Measurements from ENCODE around the gene TMEM120B. TPM values are rescaled to one million over a fixed set of nuclear protein-coding genes. Genes with fewer than 3 reads are reported as not detected.
A peak's percentile ranks its signal among the peaks of the same experiment; 100 is the strongest.
"Not testable (repeated sequence)": the region's sequence is repeated elsewhere in the genome, so short reads cannot be mapped to it uniquely, and the experiment has no call there.

The TMEM120B gene
- total and polyA plus RNA-seq, 5 experiments from 2014 or later = 2.1 to 14.4 (median 2.5) TPM

DNA sequence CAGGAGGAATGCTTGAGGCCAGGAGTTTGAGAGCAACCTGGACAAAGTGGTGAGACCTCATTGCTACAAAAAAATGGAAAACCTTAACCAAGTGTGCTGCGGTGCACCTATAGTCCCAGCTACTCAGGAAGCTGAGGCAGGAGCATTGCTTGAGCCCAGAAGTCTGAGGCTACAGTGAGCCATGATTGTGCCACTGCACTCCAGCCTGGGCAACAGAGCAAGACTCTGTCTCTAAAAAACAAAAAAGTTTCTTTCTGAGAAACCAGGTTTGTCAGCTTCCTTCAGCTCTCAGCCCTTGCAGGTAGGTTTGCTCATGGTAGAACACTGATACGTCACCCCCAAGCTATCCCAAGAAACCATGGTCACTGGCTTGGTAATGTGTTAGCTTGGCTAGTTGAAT, 23.1 kb upstream of the TMEM120B start:
- no peak for ATAC-seq
- DNase-seq = no peak
- Mint-ChIP-seq H3K4me3 (peak overlapping the region in 1 of 10 donors; percentile 7), H3K27me3 (no peaks in the 10 kb centered on the region), H3K4me1 (peaks cover 4 to 13% (median 11%) of the 10 kb centered on the region in 4 donors), H3K27ac (peak overlapping the region in 3 of 10 donors; percentile 45 to 68 (median 48)), H3K9me3 (no peaks in the 10 kb centered on the region), H3K36me3 (no peaks in the 10 kb centered on the region)
- POLR2A ChIA-PET = interaction anchor here (1.3 kb wide), 1 partner anchor 105 kb away, joined by 3 read pairs; no protein-coding TSS in a partner anchor

DNA sequence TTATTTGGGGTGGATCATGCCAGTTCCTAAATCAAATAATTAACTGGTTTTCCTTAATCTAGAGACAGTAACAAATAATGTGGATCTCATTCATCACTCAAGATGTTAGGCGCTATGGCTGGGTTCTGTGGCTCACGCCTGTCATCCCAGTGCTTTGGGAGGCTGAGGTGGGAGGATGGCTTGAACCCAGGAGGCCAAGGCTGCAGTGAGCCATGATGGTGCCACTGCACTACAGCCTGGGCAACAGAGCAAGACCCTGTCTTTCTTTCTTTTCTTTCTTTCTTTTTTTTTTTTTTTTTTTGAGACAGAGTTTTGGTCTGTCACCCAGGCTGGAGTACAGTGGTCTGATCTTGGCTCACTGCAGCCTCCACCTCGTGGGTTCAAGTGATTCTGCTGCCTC, 19.8 kb upstream of the TMEM120B start:
- not testable (repeated sequence) for H3K36me3 Mint-ChIP-seq, H3K27me3 Mint-ChIP-seq, H3K27ac Mint-ChIP-seq, DNase-seq, H3K9me3 Mint-ChIP-seq, H3K4me3 Mint-ChIP-seq, H3K4me1 Mint-ChIP-seq, ATAC-seq
- POLR2A ChIA-PET = interaction anchor here (0.6 to 2.1 kb wide), 3 partner anchors 19 to 200 kb away, joined by 5 to 13 read pairs (median 5); partner anchors contain the start of gene RHOF

DNA sequence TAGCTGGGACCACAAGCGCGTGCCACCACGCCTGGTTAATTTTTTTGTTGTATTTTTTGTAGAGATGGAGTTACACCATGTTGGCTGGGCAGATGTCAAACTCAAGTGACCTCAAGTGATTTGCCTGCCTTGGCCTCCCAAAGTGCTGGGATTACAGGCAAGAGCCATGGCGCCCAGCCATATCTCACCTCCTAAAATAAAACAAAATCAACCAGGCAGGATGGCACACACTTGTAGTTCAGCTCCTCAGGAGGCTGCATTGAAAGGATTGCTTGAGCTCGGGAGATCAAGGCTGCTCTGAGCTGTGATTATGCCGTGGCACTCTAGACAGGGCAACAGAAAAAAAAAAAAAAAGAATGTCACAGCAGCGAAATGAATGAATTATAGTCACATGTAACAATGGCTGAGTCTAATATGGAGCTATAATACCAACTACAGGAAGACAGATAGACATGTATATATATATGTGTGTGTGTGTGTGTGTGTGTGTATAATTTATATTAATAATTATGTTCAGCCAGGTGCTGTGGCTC, 19.3 kb upstream of the TMEM120B start:
- ATAC-seq (no peak), DNase-seq (no peak)
- Mint-ChIP-seq H3K9me3 (no peaks in the 10 kb centered on the region), H3K36me3 (no peaks in the 10 kb centered on the region), H3K27me3 (no peaks in the 10 kb centered on the region), H3K4me3 (no peak overlapping the region), H3K4me1 (no peaks in the 10 kb centered on the region), H3K27ac (peak overlapping the region in 2 of 10 donors; percentile 35 to 57)
- POLR2A ChIA-PET = interaction anchor here (0.6 to 2.1 kb wide), 4 partner anchors 18 to 199 kb away, joined by 3 to 13 read pairs (median 5); partner anchors contain the start of gene RHOF

DNA sequence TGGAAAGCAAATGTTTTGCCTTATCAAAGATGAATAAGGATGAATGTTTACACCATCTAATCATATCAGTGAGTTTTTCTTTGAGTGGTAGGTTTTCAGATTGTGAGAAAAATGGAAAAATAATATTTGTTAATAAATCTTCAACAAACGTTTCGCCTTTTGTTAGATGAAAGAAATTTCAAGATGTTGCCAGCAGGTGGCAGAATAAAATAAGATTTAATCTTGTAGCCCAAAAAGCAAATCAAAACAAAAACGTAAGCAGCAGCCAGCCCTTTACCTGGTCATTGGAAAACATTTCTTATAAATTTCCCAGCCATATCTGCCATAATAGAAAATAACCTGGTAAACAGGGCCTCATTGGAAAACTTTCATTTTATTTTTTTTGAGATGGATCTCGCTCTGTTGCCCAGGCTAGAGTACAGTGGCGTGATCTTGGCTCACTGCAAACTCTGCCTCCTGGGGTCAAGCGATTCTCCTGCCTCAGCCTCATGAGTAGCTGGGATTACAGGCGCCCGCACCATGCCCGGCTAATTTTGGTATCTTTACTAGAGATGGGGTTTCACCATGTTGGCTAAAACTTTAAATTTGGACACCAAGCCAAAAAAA, 15.4 kb upstream of the TMEM120B start:
- POLR2A ChIA-PET = interaction anchor here (1.2 to 2.9 kb wide), 2 partner anchors 75 to 97 kb away, joined by 4 to 12 read pairs; partner anchors contain the start of gene RHOF

DNA sequence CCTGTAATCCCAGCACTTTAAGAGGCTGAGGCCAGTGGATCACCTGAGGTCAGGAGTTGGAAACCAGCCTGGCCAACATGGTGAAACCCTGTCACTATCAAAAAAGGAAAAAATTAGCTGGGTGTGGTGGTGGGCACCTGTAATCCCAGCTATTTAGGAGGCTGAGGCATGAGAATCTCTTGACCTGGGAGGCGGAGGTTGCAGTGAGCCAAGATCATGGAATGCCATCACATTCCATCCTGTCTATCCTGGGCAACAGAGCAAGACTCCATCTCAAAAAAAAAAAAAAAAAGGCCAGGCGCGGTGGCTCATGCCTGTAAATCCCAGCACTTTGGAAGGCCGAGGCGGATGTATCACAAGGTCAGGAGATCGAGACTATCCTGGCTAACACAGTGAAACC, 14.7 kb upstream of the TMEM120B start:
- not testable (repeated sequence) for H3K4me3 Mint-ChIP-seq, H3K4me1 Mint-ChIP-seq, ATAC-seq, H3K27me3 Mint-ChIP-seq, DNase-seq, H3K9me3 Mint-ChIP-seq, H3K36me3 Mint-ChIP-seq
- peak overlapping the region in 1 of 10 donors; percentile 25 for H3K27ac Mint-ChIP-seq
- POLR2A ChIA-PET = interaction anchor here (0.6 to 2.9 kb wide), 5 partner anchors 72 to 325 kb away, joined by 3 to 12 read pairs (median 4); partner anchors contain the start of gene RHOF

More for the DNA sequence above, 15.4 kb upstream of the TMEM120B start:
- Mint-ChIP-seq H3K36me3 (no peaks in the 10 kb centered on the region), H3K27me3 (peaks cover 0 to 2% (median 0%) of the 10 kb centered on the region in 5 donors), H3K9me3 (no peaks in the 10 kb centered on the region), H3K27ac (peak overlapping the region in 2 of 10 donors; percentile 25 to 29), H3K4me3 (no peak overlapping the region), H3K4me1 (no peaks in the 10 kb centered on the region)
- ATAC-seq (peak in 1 of 2 donors; percentile 53), DNase-seq (peak in 6 of 10 donors; percentile 23 to 73 (median 58))

DNA sequence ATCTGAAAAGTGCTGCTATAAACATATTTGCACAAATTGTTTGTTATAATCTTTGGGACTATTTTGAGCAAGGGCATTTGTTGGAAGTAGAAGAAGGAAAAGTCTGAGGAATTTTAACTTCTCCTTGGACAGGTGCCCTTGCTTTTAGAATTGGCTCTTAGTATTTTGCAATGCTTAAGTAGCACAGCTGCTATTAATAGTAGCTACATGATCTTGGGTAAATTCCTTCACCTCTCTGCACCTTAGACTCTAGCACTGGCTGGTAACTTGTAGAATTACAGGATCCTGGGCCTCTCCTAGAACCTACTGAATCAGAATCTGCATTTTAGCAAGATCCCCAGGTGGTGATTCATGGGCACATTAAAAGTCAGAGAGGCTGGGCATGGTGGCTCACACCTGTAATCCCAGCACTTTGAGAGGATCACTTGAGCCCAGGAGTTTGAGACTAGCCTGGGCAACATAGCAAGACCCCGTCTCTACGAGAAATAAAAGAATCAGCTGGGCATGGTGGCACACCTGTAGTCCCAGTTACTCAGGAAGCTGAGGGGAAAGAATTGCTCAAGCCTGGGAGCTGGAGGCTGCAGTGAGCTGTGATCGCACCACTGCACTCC, 10.8 kb upstream of the TMEM120B start:
- Mint-ChIP-seq H3K9me3 (no peaks in the 10 kb centered on the region), H3K4me3 (no peak overlapping the region), H3K27me3 (peaks cover 0 to 2% (median 0%) of the 10 kb centered on the region in 5 donors), H3K36me3 (peaks cover 0 to 2% (median 0%) of the 10 kb centered on the region in 3 donors), H3K27ac (no peak overlapping the region), H3K4me1 (no peaks in the 10 kb centered on the region)
- DNase-seq (no peak), ATAC-seq (no peak)
- POLR2A ChIA-PET = interaction anchor here (2.1 kb wide), 1 partner anchor 92 kb away, joined by 7 read pairs; no protein-coding TSS in a partner anchor

DNA sequence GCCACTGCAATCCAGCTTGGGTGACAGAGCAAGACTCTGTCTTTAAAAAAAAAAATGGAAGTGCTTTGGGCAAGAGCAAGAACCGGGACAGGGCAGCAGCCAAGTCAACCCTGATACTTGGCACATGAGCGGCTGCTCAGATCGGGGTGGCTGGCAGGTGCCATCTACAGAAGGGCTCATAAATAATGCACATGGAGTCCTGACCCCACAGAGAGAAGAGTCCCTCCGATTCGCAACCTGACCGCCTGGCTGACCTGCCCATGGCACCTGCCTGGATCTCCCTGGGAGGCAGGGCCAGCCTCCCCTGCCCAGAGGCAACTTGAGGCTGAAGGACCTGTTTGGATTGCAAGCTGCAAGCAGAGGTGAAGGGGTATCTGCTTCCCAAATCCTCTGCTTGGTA, 9.6 kb upstream of the TMEM120B start:
- Mint-ChIP-seq H3K4me3 (no peak overlapping the region), H3K9me3 (no peaks in the 10 kb centered on the region)

DNA sequence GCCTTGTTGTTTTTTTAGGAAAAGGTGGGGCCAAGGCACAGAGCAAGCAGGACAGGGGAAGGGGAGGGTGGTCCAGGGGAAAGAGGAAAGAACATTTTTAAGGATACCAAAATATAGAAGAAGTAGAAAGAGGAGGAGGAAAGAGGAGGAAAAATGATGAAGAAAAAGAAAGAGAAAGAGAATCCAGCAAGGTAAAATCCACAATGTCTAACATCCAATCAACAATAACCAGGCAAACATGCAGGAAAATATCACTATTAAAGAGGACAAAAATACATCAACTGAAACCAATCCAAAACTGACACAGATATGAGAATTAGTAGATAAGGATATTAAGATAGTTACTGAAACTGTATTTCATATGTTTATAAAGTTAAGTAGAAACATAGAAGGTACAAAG, 7.0 kb upstream of the TMEM120B start:
- DNase-seq (no peak), ATAC-seq (no peak)
- POLR2A ChIA-PET = interaction anchor here (0.6 kb wide), 1 partner anchor 213 kb away, joined by 3 read pairs; no protein-coding TSS in a partner anchor
- H3K36me3 Mint-ChIP-seq = peaks cover 0 to 2% (median 0%) of the 10 kb centered on the region in 3 donors
- no peaks in the 10 kb centered on the region for H3K9me3 Mint-ChIP-seq
- H3K4me1 Mint-ChIP-seq = peaks cover 2 to 13% (median 7%) of the 10 kb centered on the region in 4 donors
- no peaks in the 10 kb centered on the region for H3K27me3 Mint-ChIP-seq
- H3K27ac Mint-ChIP-seq = peak overlapping the region in 1 of 10 donors; percentile 14
- H3K4me3 Mint-ChIP-seq = no peak overlapping the region

More for the DNA sequence above, 9.6 kb upstream of the TMEM120B start:
- Mint-ChIP-seq H3K27ac (no peak overlapping the region), H3K4me1 (no peaks in the 10 kb centered on the region), H3K27me3 (peaks cover 0 to 2% (median 0%) of the 10 kb centered on the region in 5 donors), H3K36me3 (peaks cover 0 to 2% (median 0%) of the 10 kb centered on the region in 3 donors)
- POLR2A ChIA-PET = no interaction called here
- no peak for DNase-seq
- no peak for ATAC-seq

DNA sequence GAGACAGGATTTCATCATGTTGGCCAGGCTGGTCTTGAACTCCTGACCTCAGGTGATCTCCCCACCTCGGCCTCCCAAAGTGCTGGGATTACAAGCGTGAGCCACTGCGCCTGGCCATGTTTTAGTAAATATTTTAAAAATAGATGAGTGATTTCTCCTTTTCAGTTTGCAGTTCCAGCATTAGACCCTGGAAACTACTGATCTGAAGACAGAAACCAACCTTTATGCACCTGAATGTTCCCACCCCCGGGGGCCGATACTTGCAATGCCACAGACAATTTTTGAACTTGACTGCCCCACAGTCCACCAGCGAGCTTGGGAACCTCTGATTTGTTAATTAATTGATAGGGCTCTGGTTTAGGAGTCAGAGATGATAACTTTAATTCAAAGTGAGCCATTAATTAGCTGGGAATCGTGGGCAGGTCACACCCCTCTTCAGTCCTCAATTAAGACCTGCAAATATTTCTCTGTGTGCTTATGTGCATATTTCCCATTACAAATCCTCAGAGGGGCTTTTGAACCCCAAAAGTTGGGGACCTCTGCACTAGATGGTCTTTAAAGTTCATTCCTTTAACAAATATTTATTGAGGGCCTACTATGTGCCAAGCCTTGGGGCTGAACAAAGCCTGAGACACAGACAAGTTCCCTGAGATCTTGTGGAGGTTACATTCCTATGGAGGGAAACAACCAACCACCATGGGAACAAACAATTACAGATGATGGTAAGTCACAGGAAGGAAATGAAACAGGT, 4.1 kb upstream of the TMEM120B start:
- POLR2A ChIA-PET = interaction anchor here (0.6 kb wide), 1 partner anchor 18 kb away, joined by 3 read pairs; no protein-coding TSS in a partner anchor

DNA sequence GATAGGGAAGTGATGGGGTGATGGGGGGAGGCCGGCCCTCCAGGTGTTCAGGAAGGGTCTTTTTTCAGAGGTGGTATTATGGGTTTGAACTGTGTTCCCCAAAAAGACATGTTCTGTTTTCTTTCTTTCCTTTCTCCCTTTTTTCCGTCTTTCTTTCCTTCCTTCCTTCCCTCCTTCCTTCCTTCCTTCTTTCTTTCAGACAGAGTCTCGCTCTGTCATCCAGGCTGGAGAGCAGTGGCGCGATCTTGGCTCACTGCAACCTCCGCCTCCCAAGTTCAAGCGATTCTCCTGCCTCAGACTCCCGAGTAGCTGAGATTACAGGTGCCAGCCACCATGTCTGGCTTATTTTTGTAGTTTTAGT, 3.5 kb upstream of the TMEM120B start:
- H3K27me3 Mint-ChIP-seq, H3K9me3 Mint-ChIP-seq, H3K4me3 Mint-ChIP-seq, ATAC-seq, H3K36me3 Mint-ChIP-seq, POLR2A ChIA-PET, DNase-seq: not testable (repeated sequence)
- Mint-ChIP-seq H3K4me1 (peaks cover 8 to 41% (median 27%) of the 10 kb centered on the region in 4 donors), H3K27ac (peak overlapping the region in 3 of 10 donors; percentile 20 to 68 (median 41))

More for the DNA sequence above, 4.1 kb upstream of the TMEM120B start:
- H3K27ac Mint-ChIP-seq = peak overlapping the region in 2 of 10 donors; percentile 41 to 68
- H3K4me3 Mint-ChIP-seq = no peak overlapping the region
- DNase-seq (no peak), ATAC-seq (no peak)
- no peaks in the 10 kb centered on the region for H3K27me3 Mint-ChIP-seq
- H3K36me3 Mint-ChIP-seq = peaks cover 0 to 2% (median 0%) of the 10 kb centered on the region in 3 donors
- no peaks in the 10 kb centered on the region for H3K9me3 Mint-ChIP-seq
- peaks cover 8 to 35% (median 22%) of the 10 kb centered on the region in 4 donors for H3K4me1 Mint-ChIP-seq

DNA sequence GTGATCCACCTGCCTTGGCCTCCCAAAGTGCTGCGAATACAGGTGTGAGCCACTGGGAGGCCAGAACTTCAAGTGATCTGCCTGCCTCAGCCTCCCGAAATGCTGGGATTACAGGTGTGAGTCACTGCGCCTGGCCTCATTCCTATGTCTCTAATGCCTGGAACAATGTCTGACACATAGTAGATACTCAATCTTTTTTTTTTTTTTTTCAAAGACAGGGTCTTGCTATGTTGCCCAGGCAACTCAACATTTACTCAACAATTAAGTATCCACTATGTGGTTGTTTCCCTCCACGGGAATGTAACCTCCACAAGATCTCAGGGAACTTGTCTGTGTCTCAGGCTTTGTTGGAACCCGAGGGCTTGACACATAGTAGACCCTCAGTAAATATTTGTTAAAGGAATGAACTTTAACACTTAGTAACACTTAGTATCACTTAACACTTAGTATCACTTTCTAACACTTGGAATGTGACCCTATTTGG, 3.0 kb upstream of the TMEM120B start:
- ATAC-seq (no peak), DNase-seq (no peak)
- no peaks in the 10 kb centered on the region for H3K27me3 Mint-ChIP-seq
- H3K4me1 Mint-ChIP-seq = peaks cover 8 to 44% (median 27%) of the 10 kb centered on the region in 4 donors
- POLR2A ChIA-PET = no interaction called here
- no peaks in the 10 kb centered on the region for H3K36me3 Mint-ChIP-seq
- no peak overlapping the region for H3K4me3 Mint-ChIP-seq
- H3K27ac Mint-ChIP-seq = no peak overlapping the region
- no peaks in the 10 kb centered on the region for H3K9me3 Mint-ChIP-seq
